Measurements from ENCODE around the gene EMCN. TPM values are rescaled to one million over a fixed set of nuclear protein-coding genes. Genes with fewer than 3 reads are reported as not detected.
A peak's percentile ranks its signal among the peaks of the same experiment; 100 is the strongest.

Gene EMCN, protein sequence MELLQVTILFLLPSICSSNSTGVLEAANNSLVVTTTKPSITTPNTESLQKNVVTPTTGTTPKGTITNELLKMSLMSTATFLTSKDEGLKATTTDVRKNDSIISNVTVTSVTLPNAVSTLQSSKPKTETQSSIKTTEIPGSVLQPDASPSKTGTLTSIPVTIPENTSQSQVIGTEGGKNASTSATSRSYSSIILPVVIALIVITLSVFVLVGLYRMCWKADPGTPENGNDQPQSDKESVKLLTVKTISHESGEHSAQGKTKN
- polyA plus RNA-seq (2013), result 0.01 and 0.05 TPM in 2 replicates

GRCh38 chr4:100517864-100518341 is at the start of gene EMCN:
EMCN (minus strand) TSS chr4:100518022; CDS start chr4:100517914, 108 bp downstream.
- Histone ChIP-seq H3K14ac (ENCODE audit: low read length) (no peak within 1 kb of the TSS), H3K4me3 (ENCODE audit: low read depth, low read length) (no peak within 1 kb of the TSS), H3K9me3 (ENCODE audit: insufficient read depth, low read depth, low read length) (no peaks in the 10 kb centered on the region), H2BK120ac (ENCODE audit: insufficient read depth, low read length, poor library complexity) (no peak within 1 kb of the TSS), H3K27me3 (ENCODE audit: insufficient read depth, low read length) (no peaks in the 10 kb centered on the region), H3K9ac (ENCODE audit: low read length) (peak within 1 kb of the TSS; percentile 29), H2BK5ac (ENCODE audit: low read depth, low read length, poor library complexity) (no peak within 1 kb of the TSS), H4K91ac (ENCODE audit: low read depth, low read length) (no peak within 1 kb of the TSS), H3K36me3 (ENCODE audit: control insufficient read depth in 1 of 2, insufficient read depth in 2 of 2, low read length in 2 of 2) (no peaks in the 10 kb centered on the region), H2AK5ac (ENCODE audit: low read length) (no peak within 1 kb of the TSS), H3K4me1 (ENCODE audit: control insufficient read depth in 1 of 2, insufficient read depth in 2 of 2, low read length in 2 of 2) (no peaks in the 10 kb centered on the region), H4K8ac (ENCODE audit: low read depth, low read length) (no peak within 1 kb of the TSS), H3K79me1 (ENCODE audit: low read length) (no peaks in the 10 kb centered on the region), H3K23ac (ENCODE audit: low read length) (no peak within 1 kb of the TSS), H3K18ac (ENCODE audit: low read length) (no peak within 1 kb of the TSS), H4K12ac (ENCODE audit: low read depth, low read length) (no peak within 1 kb of the TSS), H3K4me2 (ENCODE audit: low read length) (no peak within 1 kb of the TSS), H3K79me2 (ENCODE audit: control insufficient read depth, insufficient read depth, low read length, poor library complexity) (no peaks in the 10 kb centered on the region), H2AFZ (ENCODE audit: insufficient read depth, low read length, poor library complexity) (no peak within 1 kb of the TSS), H3K27ac (ENCODE audit: low read depth, low read length) (no peak within 1 kb of the TSS), H2BK12ac (ENCODE audit: low read length) (no peak within 1 kb of the TSS), H3K4ac (ENCODE audit: low read depth, low read length) (no peak within 1 kb of the TSS)
- no CpG with 5 or more reads among the region's 3 CpGs for WGBS (ENCODE audit: extremely low coverage, insufficient coverage, insufficient read length)
- no peak for DNase-seq

DNA sequence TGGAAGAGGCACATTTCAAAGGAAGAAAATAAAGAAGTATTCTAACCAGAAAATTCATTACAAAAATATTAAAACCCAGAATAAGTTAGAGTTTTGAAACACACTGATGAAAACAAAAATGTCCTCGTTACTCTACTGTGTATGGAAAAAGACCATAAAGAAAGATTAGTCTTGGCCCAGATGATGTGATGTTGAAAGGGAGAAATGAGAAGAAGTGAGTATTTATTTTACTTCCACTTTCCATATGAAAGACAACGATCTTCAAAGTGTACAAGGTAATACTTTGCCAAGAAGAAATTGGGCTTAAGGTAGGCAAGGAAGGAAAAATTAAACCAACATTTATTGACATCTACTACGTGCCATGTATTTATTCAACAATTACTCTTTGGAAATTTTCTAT is 48.6 kb upstream of the EMCN start:
- H3K36me3 ChIP-seq (ENCODE audit: control insufficient read depth in 1 of 2, insufficient read depth in 2 of 2, low read length in 2 of 2), result no peaks in the 10 kb centered on the region

DNA sequence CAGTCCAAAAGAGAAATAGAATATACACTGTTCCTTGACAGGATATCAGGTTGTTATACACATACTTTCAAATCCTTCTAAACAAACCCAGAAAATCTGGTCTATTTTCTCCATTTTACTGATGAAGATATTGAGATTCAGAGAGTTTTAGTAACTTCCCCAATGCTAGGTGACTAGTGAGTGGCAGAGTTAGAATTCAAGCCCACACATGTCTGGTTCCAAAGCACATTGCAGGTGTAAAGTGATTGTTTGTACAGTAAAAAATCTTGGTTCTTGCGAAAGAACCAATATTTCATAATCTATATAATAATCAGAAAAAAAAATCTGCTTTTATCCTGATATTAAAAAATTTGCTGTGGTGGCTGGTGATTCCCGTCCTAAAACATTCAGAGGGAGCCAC is 39.5 kb upstream of the EMCN start:
- Histone ChIP-seq H4K8ac (ENCODE audit: low read depth, low read length) (no peak overlapping the region), H3K4ac (ENCODE audit: low read depth, low read length) (no peak overlapping the region), H3K36me3 (ENCODE audit: control insufficient read depth in 1 of 2, insufficient read depth in 2 of 2, low read length in 2 of 2) (no peaks in the 10 kb centered on the region), H3K23ac (ENCODE audit: low read length) (no peak overlapping the region), H4K91ac (ENCODE audit: low read depth, low read length) (no peak overlapping the region), H2BK12ac (ENCODE audit: low read length) (no peak overlapping the region), H3K9ac (ENCODE audit: low read length) (no peak overlapping the region), H3K79me2 (ENCODE audit: control insufficient read depth, insufficient read depth, low read length, poor library complexity) (no peaks in the 10 kb centered on the region), H3K27me3 (ENCODE audit: insufficient read depth, low read length) (no peaks in the 10 kb centered on the region), H3K79me1 (ENCODE audit: low read length) (no peaks in the 10 kb centered on the region), H3K4me3 (ENCODE audit: low read depth, low read length) (no peak overlapping the region), H2AK5ac (ENCODE audit: low read length) (no peak overlapping the region), H4K12ac (ENCODE audit: low read depth, low read length) (no peak overlapping the region), H2BK5ac (ENCODE audit: low read depth, low read length, poor library complexity) (no peak overlapping the region), H3K4me1 (ENCODE audit: control insufficient read depth in 1 of 2, insufficient read depth in 2 of 2, low read length in 2 of 2) (peaks cover 2 to 3% of the 10 kb centered on the region in 2 experiments), H3K18ac (ENCODE audit: low read length) (no peak overlapping the region), H3K4me2 (ENCODE audit: low read length) (no peak overlapping the region), H3K9me3 (ENCODE audit: insufficient read depth, low read depth, low read length) (no peaks in the 10 kb centered on the region), H3K14ac (ENCODE audit: low read length) (no peak overlapping the region), H3K27ac (ENCODE audit: low read depth, low read length) (no peak overlapping the region), H2AFZ (ENCODE audit: insufficient read depth, low read length, poor library complexity) (no peak overlapping the region), H2BK120ac (ENCODE audit: insufficient read depth, low read length, poor library complexity) (no peak overlapping the region)
- WGBS (ENCODE audit: extremely low coverage, insufficient coverage, insufficient read length), result no CpG with 5 or more reads among the region's 2 CpGs
- no peak for DNase-seq

More for the DNA sequence above, 48.6 kb upstream of the EMCN start:
- Histone ChIP-seq H3K27me3 (ENCODE audit: insufficient read depth, low read length) (no peaks in the 10 kb centered on the region), H4K12ac (ENCODE audit: low read depth, low read length) (no peak overlapping the region), H3K23ac (ENCODE audit: low read length) (no peak overlapping the region), H3K9me3 (ENCODE audit: insufficient read depth, low read depth, low read length) (no peaks in the 10 kb centered on the region), H3K4me2 (ENCODE audit: low read length) (no peak overlapping the region), H3K27ac (ENCODE audit: low read depth, low read length) (no peak overlapping the region), H3K9ac (ENCODE audit: low read length) (no peak overlapping the region), H3K18ac (ENCODE audit: low read length) (no peak overlapping the region), H3K4me1 (ENCODE audit: control insufficient read depth in 1 of 2, insufficient read depth in 2 of 2, low read length in 2 of 2) (no peaks in the 10 kb centered on the region), H3K79me2 (ENCODE audit: control insufficient read depth, insufficient read depth, low read length, poor library complexity) (no peaks in the 10 kb centered on the region), H2AK5ac (ENCODE audit: low read length) (no peak overlapping the region), H3K4ac (ENCODE audit: low read depth, low read length) (no peak overlapping the region), H2AFZ (ENCODE audit: insufficient read depth, low read length, poor library complexity) (no peak overlapping the region), H2BK12ac (ENCODE audit: low read length) (no peak overlapping the region), H3K4me3 (ENCODE audit: low read depth, low read length) (no peak overlapping the region), H2BK120ac (ENCODE audit: insufficient read depth, low read length, poor library complexity) (no peak overlapping the region), H2BK5ac (ENCODE audit: low read depth, low read length, poor library complexity) (no peak overlapping the region), H4K91ac (ENCODE audit: low read depth, low read length) (no peak overlapping the region), H4K8ac (ENCODE audit: low read depth, low read length) (no peak overlapping the region), H3K79me1 (ENCODE audit: low read length) (no peaks in the 10 kb centered on the region), H3K14ac (ENCODE audit: low read length) (no peak overlapping the region)
- WGBS (ENCODE audit: extremely low coverage, insufficient coverage, insufficient read length), result no CpG with 5 or more reads among the region's 3 CpGs
- no peak for DNase-seq

DNA sequence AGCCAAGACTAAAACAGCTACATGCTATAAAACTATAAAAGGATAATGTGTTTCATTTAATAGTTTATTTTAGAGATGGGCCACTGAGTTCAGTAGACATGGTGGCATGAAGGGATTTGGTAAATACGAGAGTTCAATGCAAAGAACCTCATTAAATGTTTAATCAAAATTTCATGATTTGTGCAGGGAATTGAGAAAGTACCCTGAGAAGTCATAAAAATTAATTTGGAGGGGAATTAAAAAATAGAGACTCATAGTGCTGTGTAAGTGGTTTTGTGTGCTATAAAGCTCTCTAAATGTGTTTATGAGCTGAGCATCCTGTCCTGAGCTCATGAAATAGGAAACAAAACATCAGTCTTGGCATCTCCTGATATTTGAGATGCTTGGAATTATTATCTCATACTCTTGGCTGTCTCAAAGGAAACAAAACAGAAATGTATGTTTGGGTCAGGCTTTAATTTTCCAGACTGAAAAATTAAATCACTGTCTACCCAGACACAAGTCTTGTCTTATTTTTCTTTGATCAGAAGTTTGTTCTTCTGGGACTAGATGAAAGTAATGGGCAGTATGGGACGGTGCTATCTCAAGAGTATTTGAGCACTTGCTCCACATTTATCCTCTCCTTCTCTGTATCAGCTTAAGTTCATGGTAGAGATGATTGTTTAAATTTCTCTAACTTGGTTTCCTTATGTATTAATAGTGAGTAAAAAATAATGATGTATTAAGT is 38.0 kb upstream of the EMCN start:
- H2BK12ac ChIP-seq (ENCODE audit: low read length), result no peak overlapping the region
- H3K18ac ChIP-seq (ENCODE audit: low read length), result no peak overlapping the region
- H4K12ac ChIP-seq (ENCODE audit: low read depth, low read length), result no peak overlapping the region
- no peaks in the 10 kb centered on the region for H3K36me3 ChIP-seq (ENCODE audit: control insufficient read depth in 1 of 2, insufficient read depth in 2 of 2, low read length in 2 of 2)
- H4K8ac ChIP-seq (ENCODE audit: low read depth, low read length), result no peak overlapping the region
- no peak overlapping the region for H2BK5ac ChIP-seq (ENCODE audit: low read depth, low read length, poor library complexity)
- H3K9ac ChIP-seq (ENCODE audit: low read length), result no peak overlapping the region
- H4K91ac ChIP-seq (ENCODE audit: low read depth, low read length), result no peak overlapping the region
- H3K79me1 ChIP-seq (ENCODE audit: low read length), result no peaks in the 10 kb centered on the region
- H3K27ac ChIP-seq (ENCODE audit: low read depth, low read length), result no peak overlapping the region
- no peak overlapping the region for H3K14ac ChIP-seq (ENCODE audit: low read length)
- no peak overlapping the region for H3K4me2 ChIP-seq (ENCODE audit: low read length)
- H2BK120ac ChIP-seq (ENCODE audit: insufficient read depth, low read length, poor library complexity), result no peak overlapping the region
- H3K4me3 ChIP-seq (ENCODE audit: low read depth, low read length), result no peak overlapping the region
- H2AFZ ChIP-seq (ENCODE audit: insufficient read depth, low read length, poor library complexity), result no peak overlapping the region
- H3K23ac ChIP-seq (ENCODE audit: low read length), result no peak overlapping the region
- no peak for DNase-seq
- peaks cover 2 to 3% of the 10 kb centered on the region in 2 experiments for H3K4me1 ChIP-seq (ENCODE audit: control insufficient read depth in 1 of 2, insufficient read depth in 2 of 2, low read length in 2 of 2)
- no peak overlapping the region for H3K4ac ChIP-seq (ENCODE audit: low read depth, low read length)
- no peak overlapping the region for H2AK5ac ChIP-seq (ENCODE audit: low read length)
- no peaks in the 10 kb centered on the region for H3K9me3 ChIP-seq (ENCODE audit: insufficient read depth, low read depth, low read length)
- no CpG with 5 or more reads among the region's 2 CpGs for WGBS (ENCODE audit: extremely low coverage, insufficient coverage, insufficient read length)
- no peaks in the 10 kb centered on the region for H3K79me2 ChIP-seq (ENCODE audit: control insufficient read depth, insufficient read depth, low read length, poor library complexity)
- no peaks in the 10 kb centered on the region for H3K27me3 ChIP-seq (ENCODE audit: insufficient read depth, low read length)

All from trophoblast cell (in vitro differentiated cells and primary cell).